DND-41 (cell line): ENCODE data around the gene TTC28.

Experiments used
- ATAC-seq: fragments of 200-7000 bp; cut with Tn5 transposase; 3 replicates; pipeline ENCODE4 v1.9.1; 2021; ENCODE audit warnings: low read depth; ENCODE audit not compliant: insufficient read depth
- DNase-seq: peaks from one replicate; pipeline ENCODE4 v3.0.0-alpha.2; 2020
- H2AFZ ChIP-seq: 2 replicates; pipeline ENCODE4 v1.6.0; 2012; ENCODE audit warnings: low read depth, low read length
- H3K27ac ChIP-seq: 2 replicates; pipeline ENCODE4 v1.5.1; 2012; ENCODE audit warnings: low read length, inconsistent platforms
- H3K27me3 ChIP-seq: fragments of 200-600 bp; sonication (generic); 2 replicates; pipeline ENCODE4 v1.6.0; 2012; ENCODE audit warnings: low read length, mild to moderate bottlenecking, inconsistent platforms; ENCODE audit not compliant: insufficient read depth, poor library complexity
- H3K36me3 ChIP-seq: 2 replicates; pipeline ENCODE4 v1.5.1; 2012; ENCODE audit warnings: low read length, inconsistent platforms; ENCODE audit not compliant: insufficient read depth
- H3K4me1 ChIP-seq: 2 replicates; pipeline ENCODE4 v1.5.1; 2012; ENCODE audit warnings: mild to moderate bottlenecking, low read length; ENCODE audit not compliant: insufficient read depth
- H3K4me2 ChIP-seq: 2 replicates; pipeline ENCODE4 v1.6.0; 2012; ENCODE audit warnings: mild to moderate bottlenecking, moderate library complexity, low read length, inconsistent platforms; ENCODE audit not compliant: insufficient read depth
- H3K4me3 ChIP-seq, 2 experiments: fragments of 200-600 bp in 1 of 2; shearing (Covaris generic) in 1 of 2; 2 replicates each; pipeline ENCODE4 v1.5.1; 2012 to 2016; ENCODE audit warnings: inconsistent platforms in 2 of 2, low read length in 2 of 2, mild to moderate bottlenecking in 2 of 2, low read depth in 1 of 2, moderate library complexity in 1 of 2
- H3K79me2 ChIP-seq: 2 replicates; pipeline ENCODE4 v1.6.0; 2012; ENCODE audit warnings: low read length, inconsistent platforms; ENCODE audit not compliant: insufficient read depth
- H3K9ac ChIP-seq: 2 replicates; pipeline ENCODE4 v1.6.0; 2012; ENCODE audit warnings: low read depth, mild to moderate bottlenecking, inconsistent platforms, low read length, moderate library complexity
- H3K9me3 ChIP-seq: 2 replicates; pipeline ENCODE4 v1.5.1; 2012; ENCODE audit warnings: low read length, moderate library complexity, mild to moderate bottlenecking, inconsistent platforms; ENCODE audit not compliant: insufficient read depth, severe bottlenecking
- H4K20me1 ChIP-seq: 2 replicates; pipeline ENCODE4 v1.6.0; 2012; ENCODE audit warnings: low read length; ENCODE audit not compliant: insufficient read depth
- CTCF ChIP-seq: IDR thresholded peaks from 2 replicates; pipeline ENCODE4 v1.5.1; 2012; ENCODE audit warnings: borderline replicate concordance, low read length, moderate library complexity, mild to moderate bottlenecking; ENCODE audit not compliant: poor library complexity, severe bottlenecking; ENCODE audit errors: extremely low read depth
- EZH2 ChIP-seq: IDR thresholded peaks from 3 replicates; pipeline ENCODE4 v1.6.1; 2012; ENCODE audit warnings: borderline replicate concordance, low read depth, mild to moderate bottlenecking, moderate library complexity, low read length, inconsistent platforms; ENCODE audit not compliant: severe bottlenecking

TTC28 gene

GRCh38 chr22:28597665-28598064 is 82.0 kb downstream of the TTC28 start:
- Histone ChIP-seq H3K9ac (no peak overlapping the region), H3K79me2 (no peaks in the 10 kb centered on the region), H4K20me1 (no peaks in the 10 kb centered on the region), H3K4me3 (no peak overlapping the region), H3K4me1 (peaks cover 17% of the 10 kb centered on the region), H2AFZ (no peak overlapping the region), H3K36me3 (no peaks in the 10 kb centered on the region), H3K27me3 (no peaks in the 10 kb centered on the region), H3K4me2 (no peak overlapping the region), H3K27ac (no peak overlapping the region), H3K9me3 (no peaks in the 10 kb centered on the region)
- DNase-seq (no peak), ATAC-seq (no peak)
- TF ChIP-seq CTCF, result no peak
- no peak for TF ChIP-seq EZH2

- no peak overlapping the region for H2AFZ ChIP-seq
- H3K4me1 ChIP-seq, result peaks cover 18% of the 10 kb centered on the region
- H3K9me3 ChIP-seq, result no peaks in the 10 kb centered on the region
- H3K9ac ChIP-seq, result no peak overlapping the region
- ATAC-seq (peak; percentile 93), DNase-seq (no peak)
- H3K4me2 ChIP-seq, result peak overlapping the region; percentile 40; the same call in 1 of the 2 replicates
- TF ChIP-seq EZH2 (no peak), CTCF (peak; percentile 91)
- no peaks in the 10 kb centered on the region for H3K36me3 ChIP-seq
- H4K20me1 ChIP-seq, result no peaks in the 10 kb centered on the region
- no peaks in the 10 kb centered on the region for H3K79me2 ChIP-seq
- H3K4me3 ChIP-seq, result no peak overlapping the region
- H3K27ac ChIP-seq, result no peak overlapping the region
- H3K27me3 ChIP-seq, result no peaks in the 10 kb centered on the region
Observed at GRCh38 chr22:28594797-28595462, 84.7 kb downstream of the TTC28 start.

DNA sequence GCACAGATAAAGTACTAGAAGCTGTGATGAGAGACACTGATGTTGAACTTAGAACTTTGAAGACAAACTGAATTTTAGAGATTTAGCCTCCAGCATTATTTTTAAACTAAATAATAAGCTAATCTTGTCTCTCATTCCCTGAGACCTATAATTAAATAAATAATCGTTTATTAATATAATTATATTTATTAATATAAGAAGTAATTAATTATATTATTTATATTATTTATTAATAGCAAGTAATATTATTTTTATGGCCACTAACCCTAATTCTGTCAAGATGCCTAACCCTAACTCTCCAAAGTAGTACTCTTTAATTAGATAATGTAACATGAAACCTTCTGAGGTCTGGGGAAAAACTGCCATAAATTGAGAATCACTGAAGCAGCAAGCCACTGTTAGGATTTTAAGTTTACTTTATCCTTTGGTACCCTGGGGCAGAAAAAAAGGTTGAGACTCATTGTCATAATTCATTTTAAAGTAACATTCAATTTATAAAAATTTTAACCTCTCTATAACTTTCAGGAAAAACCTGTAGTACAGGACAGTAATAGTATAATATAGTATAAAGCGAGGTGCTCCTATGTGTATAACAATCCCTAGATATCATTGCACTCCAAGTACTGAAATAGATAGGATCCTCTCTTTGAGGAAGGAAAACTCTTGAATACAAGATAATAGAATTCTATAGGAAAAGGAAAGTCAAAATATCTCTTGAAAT is 85.4 kb downstream of the TTC28 start:
- Histone ChIP-seq H3K4me2 (peak overlapping the region; percentile 40; the same call in 1 of the 2 replicates), H3K4me3 (no peak overlapping the region)

More for the DNA sequence above, 85.4 kb downstream of the TTC28 start:
- Histone ChIP-seq H2AFZ (no peak overlapping the region), H3K9ac (no peak overlapping the region), H3K27me3 (no peaks in the 10 kb centered on the region), H3K36me3 (no peaks in the 10 kb centered on the region), H3K27ac (no peak overlapping the region), H3K79me2 (no peaks in the 10 kb centered on the region), H3K9me3 (no peaks in the 10 kb centered on the region), H3K4me1 (peaks cover 18% of the 10 kb centered on the region), H4K20me1 (no peaks in the 10 kb centered on the region)
- ATAC-seq (peak; percentile 52), DNase-seq (no peak)
- TF ChIP-seq EZH2 (no peak), CTCF (no peak)
